HL-60 (cell line): ENCODE data around the gene VEGFB.

ENCODE experiments used
- CTCF ChIP-seq: IDR thresholded peaks from one replicate; pipeline ENCODE4 v1.5.1; 2011; ENCODE audit warnings: low read length, control low read depth, inconsistent platforms; ENCODE audit not compliant: insufficient read depth
- TF ChIP-seq, protein P1 (sequence below): IDR thresholded peaks from 2 replicates; pipeline ENCODE4 v1.6.1; 2012; ENCODE audit warnings: low read depth; ENCODE audit not compliant: insufficient replicate concordance

GRCh38 chr11:64245401-64245796, 11.0 kb downstream of the VEGFB start:
- TF ChIP-seq CTCF, result no peak
- TF ChIP-seq, protein P1, sequence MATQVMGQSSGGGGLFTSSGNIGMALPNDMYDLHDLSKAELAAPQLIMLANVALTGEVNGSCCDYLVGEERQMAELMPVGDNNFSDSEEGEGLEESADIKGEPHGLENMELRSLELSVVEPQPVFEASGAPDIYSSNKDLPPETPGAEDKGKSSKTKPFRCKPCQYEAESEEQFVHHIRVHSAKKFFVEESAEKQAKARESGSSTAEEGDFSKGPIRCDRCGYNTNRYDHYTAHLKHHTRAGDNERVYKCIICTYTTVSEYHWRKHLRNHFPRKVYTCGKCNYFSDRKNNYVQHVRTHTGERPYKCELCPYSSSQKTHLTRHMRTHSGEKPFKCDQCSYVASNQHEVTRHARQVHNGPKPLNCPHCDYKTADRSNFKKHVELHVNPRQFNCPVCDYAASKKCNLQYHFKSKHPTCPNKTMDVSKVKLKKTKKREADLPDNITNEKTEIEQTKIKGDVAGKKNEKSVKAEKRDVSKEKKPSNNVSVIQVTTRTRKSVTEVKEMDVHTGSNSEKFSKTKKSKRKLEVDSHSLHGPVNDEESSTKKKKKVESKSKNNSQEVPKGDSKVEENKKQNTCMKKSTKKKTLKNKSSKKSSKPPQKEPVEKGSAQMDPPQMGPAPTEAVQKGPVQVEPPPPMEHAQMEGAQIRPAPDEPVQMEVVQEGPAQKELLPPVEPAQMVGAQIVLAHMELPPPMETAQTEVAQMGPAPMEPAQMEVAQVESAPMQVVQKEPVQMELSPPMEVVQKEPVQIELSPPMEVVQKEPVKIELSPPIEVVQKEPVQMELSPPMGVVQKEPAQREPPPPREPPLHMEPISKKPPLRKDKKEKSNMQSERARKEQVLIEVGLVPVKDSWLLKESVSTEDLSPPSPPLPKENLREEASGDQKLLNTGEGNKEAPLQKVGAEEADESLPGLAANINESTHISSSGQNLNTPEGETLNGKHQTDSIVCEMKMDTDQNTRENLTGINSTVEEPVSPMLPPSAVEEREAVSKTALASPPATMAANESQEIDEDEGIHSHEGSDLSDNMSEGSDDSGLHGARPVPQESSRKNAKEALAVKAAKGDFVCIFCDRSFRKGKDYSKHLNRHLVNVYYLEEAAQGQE, result no peak
